ENCODE measurements around the gene TRPC1.

DNA sequence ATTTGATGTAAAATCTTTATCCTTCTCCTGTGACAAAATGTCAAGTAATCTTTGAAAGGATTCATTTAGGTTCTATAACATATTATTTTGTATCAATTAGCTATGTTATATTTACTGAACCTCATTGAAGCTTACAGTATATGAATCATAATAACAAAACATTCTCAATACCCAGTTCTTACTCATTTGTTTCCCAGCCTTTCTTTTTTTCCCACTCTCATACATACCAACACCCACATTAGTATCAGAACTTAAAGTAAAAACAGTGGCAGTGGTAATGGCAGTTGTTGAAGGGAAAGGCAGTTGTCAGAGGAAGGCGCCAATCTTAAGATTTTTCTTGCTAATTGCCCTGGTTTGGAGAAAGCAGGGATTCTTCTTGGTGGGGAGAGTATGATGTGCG lies 33.2 kb upstream of the TRPC1 start:
- TF ChIP-seq, protein P1, sequence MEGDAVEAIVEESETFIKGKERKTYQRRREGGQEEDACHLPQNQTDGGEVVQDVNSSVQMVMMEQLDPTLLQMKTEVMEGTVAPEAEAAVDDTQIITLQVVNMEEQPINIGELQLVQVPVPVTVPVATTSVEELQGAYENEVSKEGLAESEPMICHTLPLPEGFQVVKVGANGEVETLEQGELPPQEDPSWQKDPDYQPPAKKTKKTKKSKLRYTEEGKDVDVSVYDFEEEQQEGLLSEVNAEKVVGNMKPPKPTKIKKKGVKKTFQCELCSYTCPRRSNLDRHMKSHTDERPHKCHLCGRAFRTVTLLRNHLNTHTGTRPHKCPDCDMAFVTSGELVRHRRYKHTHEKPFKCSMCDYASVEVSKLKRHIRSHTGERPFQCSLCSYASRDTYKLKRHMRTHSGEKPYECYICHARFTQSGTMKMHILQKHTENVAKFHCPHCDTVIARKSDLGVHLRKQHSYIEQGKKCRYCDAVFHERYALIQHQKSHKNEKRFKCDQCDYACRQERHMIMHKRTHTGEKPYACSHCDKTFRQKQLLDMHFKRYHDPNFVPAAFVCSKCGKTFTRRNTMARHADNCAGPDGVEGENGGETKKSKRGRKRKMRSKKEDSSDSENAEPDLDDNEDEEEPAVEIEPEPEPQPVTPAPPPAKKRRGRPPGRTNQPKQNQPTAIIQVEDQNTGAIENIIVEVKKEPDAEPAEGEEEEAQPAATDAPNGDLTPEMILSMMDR (IDR thresholded peaks at IDR 0.05; ENCODE audit: low read depth, low read length), result no peak
- no peak for TF ChIP-seq EZH2phosphoT487 (IDR thresholded peaks at IDR 0.05; ENCODE audit: low read depth)
